Fibroblast of skin of right biceps (primary cell): Measurements from ENCODE around the gene TLE3.

Experiments used
- DNase-seq: peaks from one replicate; pipeline ENCODE4 v3.0.0-alpha.2; 2013

Gene TLE3

GRCh38 chr15:70098461-70099166, 897 bp upstream of the TLE3 start:
- peak; percentile 32 for DNase-seq

GRCh38 chr15:70098153-70098460, 390 bp upstream of the TLE3 start:
- no peak for DNase-seq

- DNase-seq = no peak
These were observed 725 bp downstream of the TLE3 start for GRCh38 chr15:70097063-70097320.

GRCh38 chr15:70096215-70097062, 1.3 kb downstream of the TLE3 start:
- DNase-seq = peak; percentile 66

- DNase-seq = peak; percentile 39
These were observed 2.1 kb downstream of the TLE3 start for GRCh38 chr15:70095408-70096214.

GRCh38 chr15:70094690-70095311, 2.9 kb downstream of the TLE3 start:
- DNase-seq = peak; percentile 26

GRCh38 chr15:70093481-70094319, 4.0 kb downstream of the TLE3 start:
- DNase-seq = peak; percentile 33

- DNase-seq = peak; percentile 53
These were observed 4.6 kb downstream of the TLE3 start for GRCh38 chr15:70093070-70093469.

- no peak for DNase-seq
These were observed 5.2 kb downstream of the TLE3 start for GRCh38 chr15:70092464-70093027.

GRCh38 chr15:70091726-70092463, 5.8 kb downstream of the TLE3 start:
- DNase-seq = peak; percentile 23

GRCh38 chr15:70090436-70091296, 7.1 kb downstream of the TLE3 start:
- DNase-seq = no peak

GRCh38 chr15:70089692-70089971, 8.1 kb downstream of the TLE3 start:
- DNase-seq = no peak

GRCh38 chr15:70088887-70089691, 8.6 kb downstream of the TLE3 start:
- DNase-seq = peak; percentile 92

GRCh38 chr15:70088455-70088854, 9.3 kb downstream of the TLE3 start:
- no peak for DNase-seq

- no peak for DNase-seq
These were observed 9.9 kb downstream of the TLE3 start for GRCh38 chr15:70087708-70088352.

- no peak for DNase-seq
These were observed 11.1 kb downstream of the TLE3 start for GRCh38 chr15:70086636-70087035.

- DNase-seq = no peak
These were observed 13.3 kb downstream of the TLE3 start for GRCh38 chr15:70084461-70084860.

- DNase-seq = no peak
These were observed 13.8 kb downstream of the TLE3 start for GRCh38 chr15:70083946-70084345.

GRCh38 chr15:70083418-70083817, 14.3 kb downstream of the TLE3 start:
- DNase-seq = no peak
